CD14-positive monocyte (primary cell): ENCODE data around the gene PLCB3. TPM values are rescaled to one million over a fixed set of nuclear protein-coding genes. Genes with fewer than 3 reads are reported as not detected.
A peak's percentile ranks its signal among the peaks of the same experiment; 100 is the strongest.

Source experiments
- DNase-seq, 3 donors: peaks; one replicate each; pipeline ENCODE4 v3.0.0-alpha.2; 2011 to 2022
- H2AFZ ChIP-seq: 2 replicates; pipeline ENCODE4 v1.6.0; 2012; ENCODE audit warnings: mild to moderate bottlenecking, low read depth, low read length, inconsistent platforms; ENCODE audit not compliant: insufficient read depth, poor library complexity, severe bottlenecking
- H3K27ac ChIP-seq, 2 donors: 1 replicate in 1 of 2; 2 replicates in 1 of 2; pipeline ENCODE4 v1.5.1; 2012 to 2013; ENCODE audit warnings: low read length in 2 of 2, control low read depth in 1 of 2, inconsistent platforms in 1 of 2, low read depth in 1 of 2, mild to moderate bottlenecking in 1 of 2
- H3K27me3 ChIP-seq, 2 donors: one replicate each; pipeline versions ENCODE4 v1.6.0 to v1.6.1; 2011 to 2013; ENCODE audit warnings: low read length in 2 of 2; ENCODE audit not compliant: control insufficient read depth in 2 of 2, insufficient read depth in 2 of 2
- H3K36me3 ChIP-seq, 2 donors: replicated peaks in 1 of 2; 1 replicate in 1 of 2; 2 replicates in 1 of 2; pipeline versions ENCODE4 v1.5.1 to v1.6.1; 2012 to 2013; ENCODE audit warnings: low read length in 2 of 2, control low read depth in 1 of 2, inconsistent platforms in 1 of 2, mild to moderate bottlenecking in 1 of 2; ENCODE audit not compliant: insufficient read depth in 2 of 2, control insufficient read depth in 1 of 2
- H3K4me1 ChIP-seq, 2 donors: 1 replicate in 1 of 2; 2 replicates in 1 of 2; pipeline versions ENCODE4 v1.5.1 to v1.6.1; 2012 to 2013; ENCODE audit warnings: low read length in 2 of 2, control low read depth in 1 of 2, inconsistent platforms in 1 of 2, mild to moderate bottlenecking in 1 of 2, moderate library complexity in 1 of 2; ENCODE audit not compliant: insufficient read depth in 2 of 2, control insufficient read depth in 1 of 2
- H3K4me2 ChIP-seq: replicated peaks from 2 replicates; pipeline ENCODE3; 2012; ENCODE audit warnings: low read length, moderate library complexity, mild to moderate bottlenecking; ENCODE audit not compliant: poor library complexity, severe bottlenecking; ENCODE audit errors: extremely low read depth
- H3K4me3 ChIP-seq, 3 experiments: fragments of 200-600 bp in 1 of 3; sonication (generic) in 1 of 3; replicated peaks in 1 of 3; 1 replicate in 2 of 3; 2 replicates in 1 of 3; pipeline ENCODE4 v1.5.1; 2011 to 2013; ENCODE audit warnings: low read length in 3 of 3, mild to moderate bottlenecking in 3 of 3, control low read depth in 2 of 3, low read depth in 2 of 3, inconsistent platforms in 1 of 3, moderate library complexity in 1 of 3
- H3K79me2 ChIP-seq: 2 replicates; pipeline ENCODE4 v1.6.0; 2012; ENCODE audit warnings: mild to moderate bottlenecking, control low read depth, inconsistent platforms, low read length, moderate library complexity; ENCODE audit not compliant: insufficient read depth
- H3K9ac ChIP-seq: 2 replicates; pipeline ENCODE4 v1.6.0; 2017; ENCODE audit warnings: low read length, mild to moderate bottlenecking; ENCODE audit not compliant: insufficient read depth, poor library complexity, severe bottlenecking
- H3K9me3 ChIP-seq, 2 donors: replicated peaks in 1 of 2; 1 replicate in 1 of 2; 2 replicates in 1 of 2; pipeline versions ENCODE4 v1.5.1 to v1.6.1; 2012 to 2013; ENCODE audit warnings: low read length in 2 of 2, control low read depth in 1 of 2; ENCODE audit not compliant: control insufficient read depth in 1 of 2, insufficient read depth in 1 of 2
- H4K20me1 ChIP-seq: 2 replicates; pipeline ENCODE4 v1.6.0; 2012; ENCODE audit warnings: mild to moderate bottlenecking, low read length, control low read depth, moderate library complexity; ENCODE audit not compliant: insufficient read depth
- H3K27ac Mint-ChIP-seq, 7 donors: one replicate each; pipeline ENCODE4 v1.8.0; 2020; ENCODE audit warnings: mild to moderate bottlenecking in 7 of 7, mixed read lengths in 7 of 7, moderate library complexity in 6 of 7, inconsistent platforms in 2 of 7
- H3K27me3 Mint-ChIP-seq, 3 donors: one replicate each; pipeline ENCODE4 v1.8.0; 2021 to 2022; ENCODE audit warnings: low read depth in 3 of 3, mild to moderate bottlenecking in 3 of 3, mixed read lengths in 3 of 3, moderate library complexity in 3 of 3, inconsistent platforms in 1 of 3
- H3K36me3 Mint-ChIP-seq, 2 donors: one replicate each; pipeline ENCODE4 v1.8.0; 2020; ENCODE audit warnings: mixed read lengths in 2 of 2, inconsistent platforms in 1 of 2, mild to moderate bottlenecking in 1 of 2
- H3K4me1 Mint-ChIP-seq: one replicate; pipeline ENCODE4 v1.8.0; 2020; ENCODE audit warnings: mild to moderate bottlenecking, mixed read lengths
- H3K4me3 Mint-ChIP-seq, 2 donors: one replicate each; pipeline ENCODE4 v1.8.0; 2020; ENCODE audit warnings: mild to moderate bottlenecking in 2 of 2, mixed read lengths in 2 of 2, moderate library complexity in 1 of 2
- H3K9me3 Mint-ChIP-seq, 7 donors: one replicate each; pipeline ENCODE4 v1.8.0; 2020 to 2022; ENCODE audit warnings: mixed read lengths in 7 of 7, mild to moderate bottlenecking in 6 of 7, moderate library complexity in 6 of 7, inconsistent platforms in 2 of 7
- CTCF ChIP-seq: fragments of 200-600 bp; IDR thresholded peaks from one replicate; pipeline ENCODE4 v1.8.0; 2022; ENCODE audit warnings: antibody characterized with exemption, mild to moderate bottlenecking
- WGBS: methylation state at CpG from one replicate; pipeline ENCODE4 v1.1.5; 2013; ENCODE audit warnings: missing lambda C conversion rate; ENCODE audit not compliant: insufficient coverage; 5-methylcytosine and 5-hydroxymethylcytosine counted together
- intact Hi-C, 2 donors: fragments of 100-400 bp; cut with micrococcal nuclease; formaldehyde crosslinking; loops; one replicate each; pipeline versions ENCODE4 v1.15.0 to v1.15.1; 2023
- polyA plus RNA-seq, 3 donors: library from polyadenylated mRNA; depleted of rRNA in 1 of 3; unstranded in 2 of 3; stranded (reverse) in 1 of 3; fragments of 300-500 nt in 2 of 3; fragments of >200 nt in 1 of 3; fragmentation: Illumina TruSeq in 2 of 3; gene quantifications; 1 replicate in 2 of 3; 2 replicates in 1 of 3; pipeline ENCODE4 v1.2.3, GENCODE V29; 2012 to 2021

PLCB3 gene
- polyA plus RNA-seq, 3 donors, result 1.1 to 17.8 (median 1.4) TPM

- no peak for TF ChIP-seq CTCF
- Histone ChIP-seq H2AFZ (no peak overlapping the region), H3K27me3 (peaks cover 18 to 26% of the 10 kb centered on the region in 2 donors), H3K4me2 (peak overlapping the region; percentile 75), H3K9ac (peak overlapping the region; percentile 83), H3K9me3 (peaks cover 3 to 4% of the 10 kb centered on the region in 2 donors), H3K4me1 (peaks cover 48 to 60% of the 10 kb centered on the region in 2 donors), H3K36me3 (peaks cover 9 to 12% of the 10 kb centered on the region in 2 donors), H3K27ac (peak overlapping the region; percentile 96 to 97), H3K79me2 (peaks cover 26% of the 10 kb centered on the region), H4K20me1 (peaks cover 26% of the 10 kb centered on the region), H3K4me3 (peak overlapping the region in 1 of 3 experiments; percentile 91)
- intact Hi-C loops, result loop anchor here (1.0 to 5.0 kb wide), 5 partner anchors 33 to 97 kb away; partner anchors contain the start of genes FKBP2 (in 2 of the 2) and FERMT3 (in 1 of the 2)
- H3K9me3 Mint-ChIP-seq, result peaks cover 0 to 17% (median 8%) of the 10 kb centered on the region in 7 donors
- peaks cover 30 to 40% (median 39%) of the 10 kb centered on the region in 3 donors for H3K27me3 Mint-ChIP-seq
- WGBS, result 83% methylated on average over 8 of the region's 13 CpGs
- peaks cover 59% of the 10 kb centered on the region for H3K4me1 Mint-ChIP-seq
- DNase-seq, result peak in 1 of 3 donors; percentile 33
- peak overlapping the region in 6 of 7 donors; percentile 68 to 99 (median 98) for H3K27ac Mint-ChIP-seq
- peaks cover 11% of the 10 kb centered on the region in 2 donors for H3K36me3 Mint-ChIP-seq
- peak overlapping the region in 1 of 2 donors; percentile 79 for H3K4me3 Mint-ChIP-seq
These were observed 52.0 kb downstream of the PLCB3 start for GRCh38 chr11:64303109-64304031.

DNA sequence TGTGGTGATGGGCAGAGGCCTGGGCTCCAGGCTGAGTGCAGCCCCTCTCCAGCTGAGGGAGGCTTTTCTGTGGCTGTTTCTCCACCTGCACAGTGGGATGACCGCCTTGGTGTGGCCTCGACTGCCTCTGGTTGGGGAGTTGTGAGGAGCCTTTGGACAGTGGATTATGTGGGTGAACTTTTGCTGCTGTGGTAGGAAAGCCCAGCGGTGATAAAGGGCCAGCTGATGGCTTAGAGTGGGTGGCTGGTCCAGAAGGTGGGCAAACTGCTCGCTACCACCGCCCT lies 52.6 kb downstream of the PLCB3 start:
- peak overlapping the region; percentile 96 to 99 (median 99) for H3K27ac Mint-ChIP-seq
- no peak for TF ChIP-seq CTCF
- 70% methylated on average over 2 of the region's 5 CpGs for WGBS
- Histone ChIP-seq H3K27ac (peak overlapping the region; percentile 96 to 97), H3K4me1 (peaks cover 48 to 59% of the 10 kb centered on the region in 2 donors), H3K4me3 (peak overlapping the region; percentile 28 to 91 (median 70)), H3K9me3 (peaks cover 0 to 3% of the 10 kb centered on the region in 2 donors), H3K27me3 (peaks cover 12 to 20% of the 10 kb centered on the region in 2 donors), H2AFZ (no peak overlapping the region), H4K20me1 (peaks cover 26% of the 10 kb centered on the region), H3K36me3 (peaks cover 9 to 12% of the 10 kb centered on the region in 2 donors), H3K79me2 (peaks cover 28% of the 10 kb centered on the region), H3K4me2 (peak overlapping the region; percentile 75), H3K9ac (peak overlapping the region; percentile 83)
- DNase-seq, result no peak
- intact Hi-C loops, result loop anchor here (1.0 to 5.0 kb wide), 5 partner anchors 34 to 97 kb away; partner anchors contain the start of genes FKBP2 (in 2 of the 2) and FERMT3 (in 1 of the 2)
- H3K36me3 Mint-ChIP-seq, result peaks cover 11% of the 10 kb centered on the region in 2 donors
- peaks cover 56% of the 10 kb centered on the region for H3K4me1 Mint-ChIP-seq
- peaks cover 0 to 12% (median 6%) of the 10 kb centered on the region in 7 donors for H3K9me3 Mint-ChIP-seq
- H3K4me3 Mint-ChIP-seq, result peak overlapping the region; percentile 79 to 89
- peaks cover 24 to 34% (median 33%) of the 10 kb centered on the region in 3 donors for H3K27me3 Mint-ChIP-seq
